HL-60/S4 treated with retinoic acid at 250 ng/mL for 4 days and 3 days (cell line): ENCODE measurements around the gene DPP3.

Source experiments
- in situ Hi-C: fragments of 300-500 bp; cut with MboI; formaldehyde crosslinking; loops from 2 replicates; pipeline ENCODE4 v1.7.0; 2022; ENCODE audit warnings: low sequenced_read_pairs

The DPP3 gene

DNA sequence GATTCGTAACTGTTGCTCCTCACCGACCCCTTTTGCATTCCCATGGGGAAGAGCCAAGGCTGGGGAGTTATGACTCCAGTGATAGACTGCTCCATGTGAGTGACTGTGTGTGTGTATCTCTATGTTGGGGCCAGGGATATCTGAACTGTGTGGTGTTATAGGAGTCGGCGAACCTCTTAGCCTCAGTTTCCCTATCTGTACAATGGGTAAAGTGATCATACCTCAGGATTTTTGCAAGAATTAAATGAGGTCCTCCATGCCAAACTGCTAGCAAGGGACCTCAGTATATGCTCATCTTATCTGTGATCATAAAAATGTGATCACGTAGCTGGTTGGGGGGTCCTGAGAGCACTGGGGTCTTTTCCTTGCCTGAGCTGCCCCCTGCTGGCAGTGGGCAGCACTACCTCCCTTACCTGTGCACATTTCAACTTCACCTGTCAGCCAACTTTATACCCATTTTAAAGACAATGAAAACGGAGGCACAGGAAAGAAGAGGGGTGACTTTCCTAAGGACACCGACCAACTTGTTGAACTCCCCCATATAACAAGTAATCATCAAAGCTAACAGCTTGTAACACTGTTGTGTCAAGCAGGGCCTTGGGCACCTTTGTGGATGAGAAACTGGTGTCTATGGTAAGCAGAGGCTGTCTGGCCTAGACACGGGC is 1.4 kb upstream of the DPP3 start:
- in situ Hi-C loops, result no loop called here

DNA sequence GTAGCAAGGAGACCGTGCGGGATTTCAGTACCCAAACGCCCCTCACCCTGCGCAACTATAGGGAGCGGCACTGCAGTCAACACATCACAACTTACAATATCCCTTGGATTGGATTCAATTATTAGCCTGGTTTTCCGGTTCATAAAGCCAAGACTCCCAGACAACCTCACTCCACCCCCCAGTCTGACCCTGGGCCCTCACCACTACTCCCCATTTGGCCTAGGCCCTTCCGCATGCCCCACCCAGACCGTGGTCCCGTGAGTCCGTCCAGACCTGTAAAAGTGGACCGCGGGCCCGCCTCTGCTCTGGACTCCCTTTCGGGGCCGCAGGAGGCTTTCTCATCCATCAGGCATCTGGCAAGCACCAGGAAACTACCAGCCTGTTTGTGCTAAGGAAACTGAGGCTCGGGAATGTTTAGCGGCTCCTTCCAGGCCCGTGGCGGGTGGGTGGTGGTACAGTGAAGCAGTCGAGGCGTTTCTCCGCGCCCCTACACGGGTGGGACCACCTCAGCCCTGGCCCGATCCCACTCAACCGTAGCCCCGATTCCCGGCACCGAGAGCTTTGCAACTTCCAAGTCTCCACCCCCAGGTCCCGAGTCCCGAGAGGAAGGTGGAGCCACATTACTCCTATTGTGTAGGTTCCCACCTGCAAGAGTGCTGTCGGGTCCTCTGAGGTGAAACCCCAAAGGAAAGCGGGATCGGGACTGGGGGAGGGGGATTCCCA is 679 bp upstream of the DPP3 start:
- in situ Hi-C loops, result no loop called here

DNA sequence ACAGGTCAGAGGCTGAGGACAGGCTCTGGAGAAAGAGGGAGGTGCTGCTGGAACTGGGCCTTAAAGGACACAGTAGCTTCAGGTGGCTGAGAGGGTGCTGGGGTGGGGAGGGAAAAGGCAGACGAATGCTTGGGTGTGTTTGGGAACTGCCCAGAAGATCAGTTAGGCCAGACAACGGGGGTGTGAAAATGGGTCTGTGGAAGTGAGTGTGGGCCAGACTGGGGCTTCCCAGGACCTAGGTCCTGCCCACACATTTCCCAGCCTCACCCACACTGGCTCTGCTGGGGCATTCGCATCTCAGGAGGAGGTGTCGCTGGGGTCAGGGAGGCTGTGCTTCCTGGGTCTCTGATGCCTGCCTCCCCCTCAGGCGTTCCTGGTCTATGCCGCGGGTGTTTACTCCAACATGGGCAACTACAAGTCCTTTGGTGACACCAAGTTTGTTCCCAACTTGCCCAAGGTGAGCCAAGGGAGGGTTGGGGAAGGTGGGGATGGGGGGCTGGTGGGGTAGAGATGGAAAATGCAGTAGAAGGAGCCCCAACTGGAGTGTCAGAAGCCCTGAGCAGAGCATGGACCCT is 4.7 kb downstream of the DPP3 start:
- in situ Hi-C loops, result no loop called here

DNA sequence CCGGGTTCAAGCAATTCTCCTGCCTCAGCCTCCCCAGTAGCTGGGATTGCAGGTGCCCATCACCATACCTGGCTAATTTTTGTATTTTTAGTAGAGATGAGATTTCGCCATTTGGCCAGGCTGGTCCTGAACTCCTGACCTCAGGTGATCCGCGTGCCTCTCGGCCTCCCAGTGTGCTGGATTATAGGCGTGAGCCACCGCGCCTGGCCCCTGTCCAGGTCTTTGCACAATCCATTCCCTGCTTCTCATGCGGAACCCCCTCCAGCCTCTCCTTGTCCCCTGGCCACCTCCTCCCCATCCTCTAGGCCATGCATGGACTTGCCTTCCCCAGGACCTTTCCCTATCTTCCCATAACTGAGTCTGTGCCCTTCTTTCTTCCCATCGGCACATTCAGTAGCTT is 8.7 kb downstream of the DPP3 start:
- in situ Hi-C loops, result no loop called here

DNA sequence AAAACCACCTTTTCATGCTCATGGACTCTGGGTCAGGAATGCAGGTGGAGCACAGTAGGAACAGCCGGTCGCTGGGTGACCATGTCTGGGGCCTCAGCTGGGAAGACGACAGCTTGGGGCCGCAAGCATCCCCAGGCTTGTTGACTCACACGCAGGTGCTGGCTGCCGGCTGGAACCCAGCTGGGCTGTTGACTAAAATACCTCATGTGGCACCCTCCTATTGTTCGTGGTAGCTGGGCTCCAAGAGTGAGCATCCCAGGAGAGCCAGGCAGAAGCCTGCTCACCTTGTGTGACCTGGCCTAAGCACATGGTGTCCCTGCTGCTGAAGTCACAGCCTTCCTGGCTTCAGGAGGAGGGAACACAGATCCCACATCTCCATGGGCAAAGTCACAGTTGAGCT is 9.4 kb downstream of the DPP3 start:
- in situ Hi-C loops, result no loop called here

DNA sequence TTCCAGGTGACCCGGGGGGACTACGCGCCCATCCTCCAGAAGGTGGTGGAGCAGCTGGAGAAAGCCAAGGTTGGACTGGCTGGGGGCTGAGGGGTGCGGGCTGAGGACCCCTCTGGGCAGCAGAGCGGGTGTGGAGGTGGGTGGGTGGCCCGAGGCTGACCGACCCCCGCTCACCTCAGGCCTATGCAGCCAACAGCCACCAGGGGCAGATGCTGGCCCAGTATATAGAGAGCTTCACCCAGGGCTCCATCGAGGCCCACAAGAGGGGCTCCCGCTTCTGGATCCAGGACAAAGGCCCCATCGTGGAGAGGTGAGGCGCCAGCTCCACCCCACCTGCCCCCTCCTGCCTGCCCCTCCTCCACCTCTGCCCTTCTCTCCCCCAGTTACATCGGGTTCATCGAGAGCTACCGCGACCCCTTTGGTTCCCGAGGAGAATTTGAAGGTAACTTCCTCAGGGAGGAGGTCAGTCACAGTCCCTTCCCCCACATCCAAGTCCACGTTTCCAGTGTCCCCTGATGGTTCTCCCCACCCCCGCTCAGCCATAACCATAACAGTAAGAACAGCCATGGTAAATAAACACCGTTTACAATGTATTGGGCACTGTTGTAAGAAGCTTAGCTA is 11.2 kb downstream of the DPP3 start:
- in situ Hi-C loops, result no loop called here

DNA sequence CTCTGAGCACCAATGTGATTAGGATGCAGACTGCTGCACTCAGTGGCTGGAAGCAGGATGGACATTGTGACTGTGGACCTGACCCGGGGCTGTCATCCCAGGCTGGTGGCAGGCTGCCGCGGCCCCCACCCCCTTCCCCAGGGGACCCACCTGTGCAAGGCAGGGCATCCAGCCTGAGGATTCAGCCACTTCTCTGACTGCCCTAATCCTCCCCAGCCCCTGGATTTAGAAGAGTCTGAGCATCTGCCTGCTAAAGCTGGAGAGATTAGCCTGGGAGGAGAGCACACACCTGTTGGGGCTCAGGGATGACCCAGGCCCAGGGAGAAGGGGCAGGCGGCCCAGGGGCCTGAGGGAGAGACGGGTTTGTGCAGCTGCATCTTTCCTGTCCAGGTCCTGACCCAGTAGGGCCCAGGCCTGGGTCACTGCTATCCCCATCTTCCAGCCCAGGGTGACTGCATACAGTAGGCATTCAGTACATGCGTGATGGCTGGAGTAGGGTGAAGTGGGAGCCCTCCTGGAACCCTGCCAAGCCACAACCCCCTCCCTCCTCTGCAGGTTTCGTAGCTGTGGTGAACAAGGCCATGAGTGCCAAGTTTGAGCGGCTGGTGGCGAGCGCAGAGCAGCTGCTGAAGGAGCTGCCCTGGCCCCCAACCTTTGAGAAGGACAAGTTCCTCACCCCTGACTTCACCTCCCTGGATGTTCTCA is 12.1 kb downstream of the DPP3 start:
- in situ Hi-C loops, result no loop called here

DNA sequence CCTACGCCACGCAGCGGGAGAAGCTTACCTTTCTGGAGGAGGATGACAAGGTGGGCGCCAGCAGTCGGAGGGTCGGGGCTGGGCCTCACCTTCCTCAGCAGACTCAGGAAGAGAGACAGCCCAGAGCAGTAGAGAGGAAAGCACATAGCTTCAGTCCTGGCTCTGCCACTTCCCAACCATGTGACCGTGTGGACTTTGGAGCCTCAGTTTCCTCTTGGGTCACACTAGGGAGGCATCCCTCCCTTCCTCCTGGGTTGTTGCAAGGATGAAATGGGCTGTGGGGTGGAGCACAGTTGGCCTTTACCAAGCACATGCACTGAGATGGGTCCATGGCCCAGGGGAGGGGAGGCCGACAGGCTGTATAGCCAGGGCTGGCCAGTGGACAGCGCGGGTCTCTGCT is 12.9 kb downstream of the DPP3 start:
- in situ Hi-C loops, result no loop called here

DNA sequence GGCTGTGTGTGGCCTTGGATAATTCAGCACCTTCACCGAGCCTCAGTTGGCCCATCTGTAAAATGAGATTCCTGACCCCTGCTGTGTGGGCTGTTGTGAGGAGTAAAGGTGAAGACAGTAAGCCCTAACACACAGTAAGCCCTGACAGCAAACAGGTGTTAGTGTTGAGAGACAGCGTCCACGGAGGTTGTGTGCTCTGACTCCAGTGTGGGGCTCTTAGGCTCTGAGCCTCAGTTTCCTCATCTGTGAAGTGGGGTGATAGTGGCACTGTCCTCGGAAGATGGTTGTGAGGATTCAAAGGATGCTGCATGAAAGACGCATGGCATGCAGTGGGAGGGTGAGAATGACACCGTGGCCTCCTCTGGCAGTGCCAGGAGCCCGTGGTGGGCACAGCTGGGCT is 14.2 kb downstream of the DPP3 start:
- in situ Hi-C loops, result no loop called here

DNA sequence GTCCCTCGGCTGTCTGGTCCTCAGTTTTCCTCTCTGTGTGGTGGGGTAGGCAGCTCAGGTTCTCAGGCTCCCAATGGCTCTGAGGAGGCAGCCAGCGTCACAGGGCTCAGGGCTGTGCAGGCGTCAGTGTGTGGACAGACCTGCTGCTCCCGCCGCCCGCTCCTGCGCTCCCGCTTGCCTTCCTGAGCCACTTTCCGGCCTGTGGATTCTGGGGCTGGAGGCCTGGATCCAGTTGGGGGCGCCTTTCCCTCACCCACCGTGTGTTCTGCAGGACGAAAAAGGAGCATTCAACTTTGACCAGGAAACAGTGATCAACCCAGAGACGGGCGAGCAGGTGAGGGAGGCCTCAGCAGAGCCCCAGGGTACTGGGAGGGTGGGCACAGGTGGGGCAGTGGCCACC is 14.7 kb downstream of the DPP3 start:
- in situ Hi-C loops, result no loop called here

DNA sequence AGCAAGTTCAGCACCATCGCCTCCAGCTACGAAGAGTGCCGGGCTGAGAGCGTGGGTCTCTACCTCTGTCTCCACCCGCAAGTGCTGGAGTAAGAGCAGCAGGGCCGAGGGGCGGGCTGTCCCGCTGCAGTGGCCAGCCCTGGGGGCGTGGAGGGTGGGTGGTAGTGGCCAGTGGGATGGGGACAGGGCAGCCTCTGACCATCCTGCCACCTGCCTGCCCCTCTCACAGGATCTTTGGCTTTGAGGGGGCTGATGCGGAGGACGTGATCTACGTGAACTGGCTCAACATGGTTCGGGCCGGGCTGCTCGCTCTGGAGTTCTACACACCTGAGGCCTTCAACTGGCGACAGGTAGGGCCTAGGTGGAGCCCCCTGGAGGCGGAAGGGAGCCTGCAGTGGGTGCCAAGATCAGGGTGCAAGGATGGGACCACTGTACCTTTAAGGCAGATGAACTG is 15.2 kb downstream of the DPP3 start:
- in situ Hi-C loops, result no loop called here

DNA sequence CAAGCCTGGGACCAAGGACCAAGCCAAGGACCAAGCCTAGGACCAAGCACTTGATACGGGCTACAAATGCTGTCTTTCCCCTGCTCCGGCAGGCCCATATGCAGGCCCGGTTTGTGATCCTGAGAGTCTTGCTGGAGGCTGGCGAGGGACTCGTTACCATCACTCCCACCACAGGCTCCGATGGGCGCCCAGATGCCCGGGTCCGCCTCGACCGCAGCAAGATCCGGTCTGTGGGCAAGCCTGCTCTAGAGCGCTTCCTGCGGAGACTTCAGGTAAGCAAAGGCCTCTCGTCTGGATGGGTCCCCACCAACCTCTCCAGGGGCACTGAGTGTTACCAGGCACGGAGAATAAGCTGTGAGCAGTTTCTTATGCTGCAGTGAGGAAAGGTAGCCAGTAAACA is 17.0 kb downstream of the DPP3 start:
- in situ Hi-C loops, result no loop called here

DNA sequence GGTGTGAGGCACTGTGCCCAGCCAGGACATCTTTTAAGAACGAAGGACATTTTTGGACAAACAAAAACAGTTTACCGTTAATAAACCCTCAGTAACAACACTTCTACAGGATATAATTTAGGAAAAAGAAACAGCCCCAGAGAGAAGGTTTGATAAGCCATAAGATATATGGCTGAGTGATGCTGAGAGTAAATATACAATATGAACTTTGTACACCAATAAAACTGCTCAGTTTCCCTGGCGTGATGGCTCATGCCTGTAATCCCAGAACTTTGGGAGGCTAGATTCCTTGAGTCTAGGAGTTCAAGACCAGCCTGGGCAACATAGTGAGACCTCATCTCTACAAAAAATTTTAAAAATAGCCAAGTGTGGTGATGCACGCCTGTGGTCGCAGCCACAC is 18.3 kb downstream of the DPP3 start:
- in situ Hi-C loops, result no loop called here

DNA sequence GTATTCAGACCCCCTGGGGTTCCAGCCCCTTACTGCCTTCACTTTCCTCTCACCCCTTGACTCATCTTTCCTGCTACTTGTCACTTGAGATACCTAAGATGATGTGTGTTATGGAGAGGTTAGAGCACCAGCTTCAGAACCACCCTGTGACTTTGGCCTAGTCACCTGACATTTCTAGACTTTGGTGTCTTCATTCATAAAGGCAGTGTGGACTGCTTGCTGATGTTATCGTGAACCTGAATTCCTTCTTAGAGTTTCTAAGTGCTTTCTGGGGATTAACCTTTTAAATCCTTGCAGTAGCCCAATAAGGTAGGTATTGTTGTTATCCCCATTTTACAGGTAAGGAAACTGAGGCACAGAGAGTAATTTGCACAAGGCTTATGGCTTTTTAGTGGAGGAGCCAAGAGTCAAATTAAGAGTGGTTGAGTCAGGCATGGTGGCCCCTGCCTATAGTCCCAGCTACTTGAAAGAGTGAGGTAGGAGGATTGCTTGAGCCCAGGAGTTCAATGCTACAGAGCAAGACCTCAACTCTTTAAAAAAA is 25.1 kb downstream of the DPP3 start:
- in situ Hi-C loops, result no loop called here

DNA sequence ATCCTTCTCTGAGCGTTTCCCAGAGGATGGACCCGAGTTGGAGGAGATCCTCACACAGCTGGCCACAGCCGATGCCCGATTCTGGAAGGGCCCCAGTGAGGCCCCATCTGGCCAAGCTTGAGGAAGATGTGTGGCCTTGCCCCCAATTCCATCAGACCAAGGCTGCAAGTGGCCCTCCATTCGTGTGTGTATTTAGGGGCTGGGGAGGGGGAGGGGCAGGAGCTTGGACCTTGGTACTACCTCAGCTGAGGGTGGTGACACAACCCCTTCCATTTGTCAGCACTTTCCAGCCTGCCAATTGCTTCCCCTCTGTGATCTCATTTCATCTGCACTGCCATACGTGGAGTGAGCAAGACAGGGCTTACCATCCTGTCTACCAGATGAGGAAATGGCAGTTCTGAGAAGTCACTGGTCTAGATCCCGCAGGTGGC is 28.9 kb downstream of the DPP3 start:
- in situ Hi-C loops, result no loop called here

DNA sequence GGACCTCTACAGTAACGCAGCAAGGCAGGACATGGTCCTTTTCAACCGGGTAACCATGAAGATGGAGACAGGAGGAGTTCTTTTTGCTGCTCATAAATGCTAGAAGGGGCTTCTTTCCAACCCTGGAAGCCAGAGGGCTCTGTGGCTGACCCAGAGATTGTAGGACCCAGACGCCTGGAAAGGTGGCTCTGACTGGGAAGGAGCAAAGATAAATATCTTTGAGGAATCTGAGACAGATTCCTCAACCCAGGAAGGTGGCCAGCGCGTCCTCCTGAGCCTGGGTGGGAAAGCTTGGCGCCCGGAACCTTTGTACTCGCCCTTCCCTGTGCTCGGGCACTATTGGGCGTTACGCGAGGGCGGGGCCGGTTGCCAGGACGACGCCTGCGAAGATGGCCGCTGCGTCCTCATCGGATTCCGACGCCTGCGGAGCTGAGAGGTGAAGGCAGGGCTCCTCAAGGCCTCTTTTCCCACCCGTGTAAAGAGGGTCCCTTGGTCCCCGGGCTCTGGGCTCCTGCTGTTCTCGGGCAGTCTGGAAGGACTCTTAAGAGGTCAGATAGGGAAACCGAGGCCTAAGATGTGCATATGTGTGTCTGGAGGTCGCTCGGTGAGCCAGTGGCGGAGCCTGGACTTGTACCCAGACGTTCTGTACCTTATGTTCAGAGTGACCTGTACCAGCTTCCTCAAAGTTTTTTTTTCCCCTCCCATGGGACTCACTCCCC is 30.2 kb downstream of the DPP3 start, which contains the start of gene BBS1:
BBS1 (plus strand) TSS at position 365 of the 719 bp plus-strand sequence; CDS start at position 390, 25 bp downstream.
- in situ Hi-C loops, result no loop called here

DNA sequence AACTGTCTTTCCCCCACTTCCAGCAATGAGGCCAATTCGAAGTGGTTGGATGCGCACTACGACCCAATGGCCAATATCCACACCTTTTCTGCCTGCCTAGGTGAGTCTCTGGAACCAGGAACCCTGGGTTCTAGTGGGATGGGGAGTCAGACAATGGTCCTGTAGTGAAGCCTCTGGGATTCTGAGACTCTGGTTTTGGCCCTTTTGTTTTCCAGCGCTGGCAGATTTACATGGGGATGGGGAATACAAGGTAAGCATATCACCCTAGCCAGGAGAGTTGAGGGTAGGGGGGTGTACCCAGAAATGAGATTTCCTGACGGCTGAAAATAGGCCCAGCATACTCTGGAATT is 30.7 kb downstream of the DPP3 start:
- in situ Hi-C loops, result no loop called here

DNA sequence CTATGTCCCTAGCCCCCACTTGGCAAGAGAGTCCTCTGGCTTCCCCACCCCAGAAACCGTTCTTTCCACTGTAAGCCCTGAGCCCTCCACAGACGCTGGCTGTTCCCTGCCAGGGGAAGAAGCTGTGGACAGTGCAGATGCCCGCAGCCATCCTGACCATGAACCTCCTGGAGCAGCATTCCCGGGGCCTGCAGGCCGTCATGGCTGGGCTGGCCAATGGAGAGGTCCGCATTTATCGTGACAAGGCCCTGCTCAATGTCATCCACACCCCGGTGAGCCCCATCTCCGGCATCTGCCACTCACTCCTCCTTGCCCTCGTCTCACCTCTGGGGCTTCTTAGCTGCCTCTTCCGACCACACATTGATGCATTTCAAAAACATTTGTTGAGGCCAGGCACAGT is 43.4 kb downstream of the DPP3 start:
- in situ Hi-C loops, result no loop called here

DNA sequence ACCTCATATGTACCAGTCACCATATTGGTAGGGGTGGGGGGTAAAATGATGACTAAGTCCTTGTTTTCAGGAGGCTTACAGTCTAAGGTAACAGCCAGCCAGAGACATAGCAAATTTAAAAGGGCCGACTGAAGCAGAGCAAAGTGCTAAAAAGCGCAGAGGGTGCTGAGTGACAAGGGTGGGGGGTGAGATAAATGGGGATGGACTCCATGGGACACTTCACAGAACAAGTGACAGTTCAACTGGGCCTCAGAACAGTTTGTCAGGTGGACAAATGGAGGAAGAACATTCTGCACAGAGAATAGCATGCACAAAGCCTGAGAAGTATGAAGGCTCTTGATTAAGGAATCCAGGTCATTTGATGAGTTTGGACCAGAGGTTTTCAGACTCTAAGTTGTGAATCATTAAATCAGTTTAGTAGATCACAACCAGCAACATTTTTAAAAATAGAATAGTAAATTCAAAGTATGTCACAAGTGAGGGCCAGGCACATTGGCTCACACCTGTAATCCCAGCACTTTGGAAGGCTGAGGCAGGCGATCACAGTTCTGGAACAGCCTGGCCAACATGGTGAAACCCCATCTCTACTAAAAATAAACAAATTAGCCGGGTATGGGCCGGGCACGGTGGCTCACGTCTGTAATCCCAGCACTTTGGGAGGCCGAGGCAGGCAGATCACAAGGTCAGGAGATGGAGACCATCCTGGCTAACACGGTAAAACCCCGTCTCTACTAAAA is 44.2 kb downstream of the DPP3 start:
- in situ Hi-C loops, result no loop called here

DNA sequence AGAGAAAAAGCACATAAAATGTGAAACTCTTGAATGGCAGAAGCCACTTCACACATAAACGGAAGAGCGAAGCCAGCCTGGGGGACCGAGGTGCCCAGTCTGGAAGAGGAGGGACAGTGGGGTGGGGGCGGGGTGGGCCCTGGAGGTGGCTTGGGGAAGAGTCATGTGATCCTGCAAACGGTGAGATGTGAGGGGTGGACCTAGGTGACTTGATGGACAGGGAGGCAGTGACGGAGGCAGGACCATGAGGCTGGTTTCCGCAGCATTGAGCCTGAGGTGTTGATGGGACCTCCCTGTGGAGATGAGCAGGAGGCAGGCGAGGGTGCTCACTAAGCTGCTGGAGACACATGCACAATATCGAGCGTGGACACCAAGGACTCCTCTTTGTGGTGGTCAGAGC is 48.8 kb downstream of the DPP3 start:
- in situ Hi-C loops, result no loop called here
